GM12878 (cell line): Measurements from ENCODE around the gene PRCC. TPM values are rescaled to one million over a fixed set of nuclear protein-coding genes. Genes with fewer than 3 reads are reported as not detected.

Experiments
- BACH1 ChIP-seq: fragments of 450-650 bp; IDR thresholded peaks from 2 replicates; pipeline ENCODE4 v1.6.1; 2017; ENCODE audit warnings: mild to moderate bottlenecking, borderline replicate concordance
- CEBPB ChIP-seq, 2 experiments: fragments of 150-350 bp in 1 of 2; IDR thresholded peaks; 2 replicates each; pipeline ENCODE4 v1.6.1; 2012 to 2014; ENCODE audit warnings: low read depth in 2 of 2, low read length in 2 of 2, borderline replicate concordance in 1 of 2, inconsistent platforms in 1 of 2
- GATAD2B ChIP-seq: fragments of 450-650 bp; conservative IDR thresholded peaks from 2 replicates; pipeline ENCODE4 v1.6.1; 2017; ENCODE audit warnings: low read depth, mild to moderate bottlenecking, moderate library complexity
- HDAC2 ChIP-seq: fragments of 200-600 bp; sonication (generic); IDR thresholded peaks from 2 replicates; pipeline ENCODE4 v1.6.1; 2017
- HDAC6 ChIP-seq: fragments of 200-600 bp; sonication (generic); IDR thresholded peaks from one replicate; pipeline ENCODE4 v1.8.0; 2017; ENCODE audit warnings: antibody characterized with exemption; ENCODE audit not compliant: unreplicated experiment
- HDGF ChIP-seq: fragments of 450-650 bp; IDR thresholded peaks from 2 replicates; pipeline ENCODE4 v1.6.1; 2016; ENCODE audit warnings: antibody characterized with exemption
- KLF5 ChIP-seq: fragments of 450-650 bp; IDR thresholded peaks from 2 replicates; pipeline ENCODE4 v1.6.1; 2014; ENCODE audit warnings: mild to moderate bottlenecking; ENCODE audit not compliant: partially characterized antibody
- MEF2B ChIP-seq: fragments of 450-650 bp; IDR thresholded peaks from 2 replicates; pipeline ENCODE4 v1.6.1; 2018; ENCODE audit warnings: mild to moderate bottlenecking, moderate library complexity; ENCODE audit not compliant: partially characterized antibody, poor library complexity, severe bottlenecking
- NR2F1 ChIP-seq: fragments of 450-650 bp; conservative IDR thresholded peaks from 2 replicates; pipeline ENCODE4 v1.6.1; 2017; ENCODE audit warnings: mild to moderate bottlenecking
- POLR2AphosphoS2 ChIP-seq: IDR thresholded peaks from 2 replicates; pipeline ENCODE4 v1.6.1; 2011; ENCODE audit warnings: low read depth, mild to moderate bottlenecking, low read length, improper control_type of control experiment, moderate library complexity
- POLR2AphosphoS5 ChIP-seq: IDR thresholded peaks from 2 replicates; pipeline ENCODE4 v1.6.1; 2011; ENCODE audit warnings: mild to moderate bottlenecking, low read length, inconsistent platforms
- POU2F2 ChIP-seq: IDR thresholded peaks from 3 replicates; pipeline ENCODE4 v1.6.1; 2011; ENCODE audit warnings: low read depth, mild to moderate bottlenecking, low read length, borderline replicate concordance
- SMC3 ChIP-seq: IDR thresholded peaks from 2 replicates; pipeline ENCODE4 v1.6.1; 2011; ENCODE audit warnings: low read length, improper control_type of control experiment, borderline replicate concordance
- STAT1 ChIP-seq: fragments of 450-650 bp; conservative IDR thresholded peaks from 2 replicates; pipeline ENCODE4 v1.6.1; 2014; ENCODE audit warnings: antibody characterized with exemption, mild to moderate bottlenecking
- ZNF217 ChIP-seq: fragments of 450-650 bp; IDR thresholded peaks from 2 replicates; pipeline ENCODE4 v1.6.1; 2017; ENCODE audit warnings: antibody characterized with exemption, mild to moderate bottlenecking
- ZNF384 ChIP-seq: IDR thresholded peaks from 2 replicates; pipeline ENCODE4 v1.6.1; 2012; ENCODE audit warnings: low read depth, mild to moderate bottlenecking, low read length, improper control_type of control experiment, borderline replicate concordance
- polyA plus RNA-seq, 11 experiments: library from polyadenylated mRNA; depleted of rRNA in 4 of 11; unstranded in 6 of 11; stranded (reverse) in 5 of 11; fragments of >200 nt; fragmentation: Nextera tagmentation in 4 of 11; fragmentation: Illumina TruSeq in 1 of 11; extraction: Ambion mirVana in 4 of 11; extraction: Trizol in 1 of 11; gene quantifications; 1 replicate in 1 of 11; 2 replicates in 10 of 11; pipeline versions ENCODE4 v1.2.1 to v1.2.3, GENCODE V29; 2011 to 2016; ENCODE audit warnings: inconsistent platforms in 2 of 11, missing spikeins in 2 of 11, low read depth in 1 of 11
- total RNA-seq, 4 experiments: library from RNA; depleted of rRNA in 3 of 4; stranded (reverse); fragments of >200 nt in 3 of 4; fragmentation: Illumina TruSeq in 1 of 4; extraction: Trizol in 1 of 4; gene quantifications; 2 replicates each; pipeline versions ENCODE4 v1.2.1 to v1.2.3, GENCODE V29; 2013 to 2021
- TF ChIP-seq, protein P1 (sequence below): IDR thresholded peaks from 2 replicates; pipeline ENCODE4 v1.6.1; 2011; ENCODE audit warnings: low read depth, mild to moderate bottlenecking, low read length, moderate library complexity, borderline replicate concordance; ENCODE audit errors: extremely low read depth
- TF ChIP-seq, protein P2 (sequence below): IDR thresholded peaks from 2 replicates; pipeline ENCODE4 v1.6.1; 2012; ENCODE audit warnings: low read length, inconsistent platforms
- TF ChIP-seq, protein P3 (sequence below): fragments of 450-650 bp; IDR thresholded peaks from 2 replicates; pipeline ENCODE4 v1.6.1; 2017; ENCODE audit warnings: mild to moderate bottlenecking
- TF ChIP-seq, protein P4 (sequence below): IDR thresholded peaks from 2 replicates; pipeline ENCODE4 v1.6.1; 2011; ENCODE audit warnings: borderline replicate concordance, low read depth, mild to moderate bottlenecking, moderate library complexity, low read length; ENCODE audit not compliant: insufficient read depth, poor library complexity, severe bottlenecking
- TF ChIP-seq, protein P5 (sequence below): fragments of 450-650 bp; formaldehyde crosslinking; IDR thresholded peaks from 2 replicates; pipeline ENCODE4 v1.5.0; 2022; ENCODE audit warnings: mild to moderate bottlenecking, missing genetic modification characterization

PRCC gene
- total and polyA plus RNA-seq, 10 of the 15 experiments (the other 5 are each of a cell fraction or from before 2014, with no cell fraction given), result 23.8 to 132 (median 63.1) TPM

DNA sequence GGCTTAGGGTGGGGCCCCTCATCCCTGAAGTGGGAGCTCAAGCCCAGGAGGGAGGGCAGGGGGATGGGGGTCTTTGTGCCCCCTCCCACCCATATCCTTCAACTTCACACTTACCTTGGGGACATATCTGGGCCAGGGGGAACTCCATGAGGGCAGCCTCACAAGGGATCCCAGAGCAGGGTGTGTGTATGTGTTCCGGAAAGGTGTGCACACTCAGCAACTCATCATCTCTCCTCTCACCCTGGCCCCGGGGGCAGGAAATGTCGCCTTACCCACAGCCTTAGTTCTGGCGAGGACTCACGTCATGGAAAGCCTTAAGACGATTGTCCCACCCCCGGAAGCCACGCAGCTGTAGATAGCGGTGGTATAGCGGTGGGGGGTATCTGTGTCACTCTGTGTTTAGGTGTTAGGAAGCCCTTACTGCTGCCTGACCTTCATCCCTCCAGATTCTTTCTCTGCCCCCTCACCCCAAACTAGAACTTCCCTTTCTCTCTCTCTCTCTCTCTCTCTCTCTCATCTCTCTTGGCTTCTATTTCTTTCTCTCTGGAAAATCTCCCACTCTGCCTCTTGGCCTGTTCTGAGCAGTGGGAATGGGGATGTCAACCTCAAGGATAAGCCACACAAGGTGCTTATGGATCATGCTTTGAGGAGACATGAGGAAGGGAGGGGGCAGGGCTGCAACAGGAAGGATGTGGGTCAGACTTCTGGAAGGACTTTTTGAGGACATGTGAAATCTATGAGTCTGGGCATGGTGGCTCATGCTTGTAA, 49.4 kb downstream of the PRCC start, which contains the start of gene SH2D2A (continued):
- TF ChIP-seq GATAD2B (0 out of 2 replicates have a peak, but pooled peaks have one; percentile 28), HDGF (no peak), POLR2AphosphoS2 (no peak), STAT1 (0 out of 2 replicates have a peak, but pooled peaks have one; percentile 32), MEF2B (peak; percentile 28), ZNF217 (no peak), BACH1 (no peak), CEBPB (IDR thresholded peaks at IDR 0.05; ENCODE audit: borderline replicate concordance in 1 of 2, low read depth in 2 of 2, low read length in 2 of 2) (no peak), ZNF384 (no peak), HDAC2 (no peak), HDAC6 (no peak), NR2F1 (peak; percentile 61; the same call in 1 of the 2 replicates), POU2F2 (no peak), KLF5 (peak; percentile 35), SMC3 (no peak), POLR2AphosphoS5 (peak; percentile 64)
- TF ChIP-seq, protein P1, sequence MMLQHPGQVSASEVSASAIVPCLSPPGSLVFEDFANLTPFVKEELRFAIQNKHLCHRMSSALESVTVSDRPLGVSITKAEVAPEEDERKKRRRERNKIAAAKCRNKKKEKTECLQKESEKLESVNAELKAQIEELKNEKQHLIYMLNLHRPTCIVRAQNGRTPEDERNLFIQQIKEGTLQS, result no peak
- TF ChIP-seq, protein P2, sequence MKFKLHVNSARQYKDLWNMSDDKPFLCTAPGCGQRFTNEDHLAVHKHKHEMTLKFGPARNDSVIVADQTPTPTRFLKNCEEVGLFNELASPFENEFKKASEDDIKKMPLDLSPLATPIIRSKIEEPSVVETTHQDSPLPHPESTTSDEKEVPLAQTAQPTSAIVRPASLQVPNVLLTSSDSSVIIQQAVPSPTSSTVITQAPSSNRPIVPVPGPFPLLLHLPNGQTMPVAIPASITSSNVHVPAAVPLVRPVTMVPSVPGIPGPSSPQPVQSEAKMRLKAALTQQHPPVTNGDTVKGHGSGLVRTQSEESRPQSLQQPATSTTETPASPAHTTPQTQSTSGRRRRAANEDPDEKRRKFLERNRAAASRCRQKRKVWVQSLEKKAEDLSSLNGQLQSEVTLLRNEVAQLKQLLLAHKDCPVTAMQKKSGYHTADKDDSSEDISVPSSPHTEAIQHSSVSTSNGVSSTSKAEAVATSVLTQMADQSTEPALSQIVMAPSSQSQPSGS, result no peak
- TF ChIP-seq, protein P3, sequence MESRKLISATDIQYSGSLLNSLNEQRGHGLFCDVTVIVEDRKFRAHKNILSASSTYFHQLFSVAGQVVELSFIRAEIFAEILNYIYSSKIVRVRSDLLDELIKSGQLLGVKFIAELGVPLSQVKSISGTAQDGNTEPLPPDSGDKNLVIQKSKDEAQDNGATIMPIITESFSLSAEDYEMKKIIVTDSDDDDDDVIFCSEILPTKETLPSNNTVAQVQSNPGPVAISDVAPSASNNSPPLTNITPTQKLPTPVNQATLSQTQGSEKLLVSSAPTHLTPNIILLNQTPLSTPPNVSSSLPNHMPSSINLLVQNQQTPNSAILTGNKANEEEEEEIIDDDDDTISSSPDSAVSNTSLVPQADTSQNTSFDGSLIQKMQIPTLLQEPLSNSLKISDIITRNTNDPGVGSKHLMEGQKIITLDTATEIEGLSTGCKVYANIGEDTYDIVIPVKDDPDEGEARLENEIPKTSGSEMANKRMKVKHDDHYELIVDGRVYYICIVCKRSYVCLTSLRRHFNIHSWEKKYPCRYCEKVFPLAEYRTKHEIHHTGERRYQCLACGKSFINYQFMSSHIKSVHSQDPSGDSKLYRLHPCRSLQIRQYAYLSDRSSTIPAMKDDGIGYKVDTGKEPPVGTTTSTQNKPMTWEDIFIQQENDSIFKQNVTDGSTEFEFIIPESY, result no peak
- TF ChIP-seq, protein P4, sequence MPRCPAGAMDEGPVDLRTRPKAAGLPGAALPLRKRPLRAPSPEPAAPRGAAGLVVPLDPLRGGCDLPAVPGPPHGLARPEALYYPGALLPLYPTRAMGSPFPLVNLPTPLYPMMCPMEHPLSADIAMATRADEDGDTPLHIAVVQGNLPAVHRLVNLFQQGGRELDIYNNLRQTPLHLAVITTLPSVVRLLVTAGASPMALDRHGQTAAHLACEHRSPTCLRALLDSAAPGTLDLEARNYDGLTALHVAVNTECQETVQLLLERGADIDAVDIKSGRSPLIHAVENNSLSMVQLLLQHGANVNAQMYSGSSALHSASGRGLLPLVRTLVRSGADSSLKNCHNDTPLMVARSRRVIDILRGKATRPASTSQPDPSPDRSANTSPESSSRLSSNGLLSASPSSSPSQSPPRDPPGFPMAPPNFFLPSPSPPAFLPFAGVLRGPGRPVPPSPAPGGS, result no peak
- TF ChIP-seq, protein P5, sequence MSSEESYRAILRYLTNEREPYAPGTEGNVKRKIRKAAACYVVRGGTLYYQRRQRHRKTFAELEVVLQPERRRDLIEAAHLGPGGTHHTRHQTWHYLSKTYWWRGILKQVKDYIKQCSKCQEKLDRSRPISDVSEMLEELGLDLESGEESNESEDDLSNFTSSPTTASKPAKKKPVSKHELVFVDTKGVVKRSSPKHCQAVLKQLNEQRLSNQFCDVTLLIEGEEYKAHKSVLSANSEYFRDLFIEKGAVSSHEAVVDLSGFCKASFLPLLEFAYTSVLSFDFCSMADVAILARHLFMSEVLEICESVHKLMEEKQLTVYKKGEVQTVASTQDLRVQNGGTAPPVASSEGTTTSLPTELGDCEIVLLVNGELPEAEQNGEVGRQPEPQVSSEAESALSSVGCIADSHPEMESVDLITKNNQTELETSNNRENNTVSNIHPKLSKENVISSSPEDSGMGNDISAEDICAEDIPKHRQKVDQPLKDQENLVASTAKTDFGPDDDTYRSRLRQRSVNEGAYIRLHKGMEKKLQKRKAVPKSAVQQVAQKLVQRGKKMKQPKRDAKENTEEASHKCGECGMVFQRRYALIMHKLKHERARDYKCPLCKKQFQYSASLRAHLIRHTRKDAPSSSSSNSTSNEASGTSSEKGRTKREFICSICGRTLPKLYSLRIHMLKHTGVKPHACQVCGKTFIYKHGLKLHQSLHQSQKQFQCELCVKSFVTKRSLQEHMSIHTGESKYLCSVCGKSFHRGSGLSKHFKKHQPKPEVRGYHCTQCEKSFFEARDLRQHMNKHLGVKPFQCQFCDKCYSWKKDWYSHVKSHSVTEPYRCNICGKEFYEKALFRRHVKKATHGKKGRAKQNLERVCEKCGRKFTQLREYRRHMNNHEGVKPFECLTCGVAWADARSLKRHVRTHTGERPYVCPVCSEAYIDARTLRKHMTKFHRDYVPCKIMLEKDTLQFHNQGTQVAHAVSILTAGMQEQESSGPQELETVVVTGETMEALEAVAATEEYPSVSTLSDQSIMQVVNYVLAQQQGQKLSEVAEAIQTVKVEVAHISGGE, result no peak
